Stimulated activated CD8-positive, alpha-beta memory T cell treated with anti-CD3 and anti-CD28 coated beads, Interleukin-4, amount 100 ng/mL, for 48 hours (primary cell): ENCODE results near the gene BCAS2.

Experiments
- DNase-seq: peaks from one replicate; pipeline ENCODE4 v3.0.0-alpha.2; 2020

The BCAS2 gene

DNA sequence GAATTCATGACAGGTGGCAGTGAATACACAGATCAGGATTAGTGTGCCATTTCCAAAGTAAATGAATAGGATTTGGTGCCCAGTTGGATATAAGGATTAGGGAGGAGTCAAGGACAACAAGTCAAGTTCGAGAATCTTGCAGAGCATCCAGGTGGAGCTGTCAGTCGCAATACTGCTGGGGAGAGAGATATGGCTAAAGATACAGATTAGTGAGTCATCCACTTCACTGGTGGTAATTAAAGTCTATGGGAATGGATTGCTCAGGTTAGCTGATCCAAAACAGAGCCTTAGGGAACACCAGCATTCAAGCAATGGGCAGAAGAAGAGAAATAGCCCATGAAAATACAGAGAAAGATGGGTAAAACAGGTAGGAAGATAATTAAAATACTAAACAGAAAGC is 26.8 kb downstream of the BCAS2 start:
- no peak for DNase-seq

DNA sequence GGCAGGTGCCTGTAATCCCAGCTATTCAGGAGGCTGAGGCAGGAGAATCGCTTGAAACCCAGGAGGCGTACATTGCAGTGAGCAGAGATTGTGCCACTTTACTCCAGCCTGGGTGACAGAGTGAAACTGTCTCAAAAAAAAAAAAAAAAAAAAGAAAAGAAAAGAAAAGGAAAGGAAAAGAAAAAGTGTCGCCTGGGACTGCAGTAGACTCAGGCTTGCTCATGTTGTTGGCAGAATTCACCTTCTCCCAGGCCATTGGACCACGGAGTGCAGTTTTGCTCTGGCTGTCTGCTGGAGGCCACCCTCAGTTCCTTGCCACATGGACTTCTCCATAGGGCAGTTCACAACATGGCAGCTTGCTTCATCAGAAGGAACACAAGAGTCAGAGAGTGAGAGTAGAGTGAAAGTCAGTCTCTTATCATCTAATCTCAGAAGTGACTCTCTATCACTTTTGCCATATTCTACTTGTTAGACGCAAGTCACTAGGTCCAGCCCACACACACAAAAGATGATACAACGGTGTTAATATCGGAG is 29.2 kb downstream of the BCAS2 start:
- no peak for DNase-seq

DNA sequence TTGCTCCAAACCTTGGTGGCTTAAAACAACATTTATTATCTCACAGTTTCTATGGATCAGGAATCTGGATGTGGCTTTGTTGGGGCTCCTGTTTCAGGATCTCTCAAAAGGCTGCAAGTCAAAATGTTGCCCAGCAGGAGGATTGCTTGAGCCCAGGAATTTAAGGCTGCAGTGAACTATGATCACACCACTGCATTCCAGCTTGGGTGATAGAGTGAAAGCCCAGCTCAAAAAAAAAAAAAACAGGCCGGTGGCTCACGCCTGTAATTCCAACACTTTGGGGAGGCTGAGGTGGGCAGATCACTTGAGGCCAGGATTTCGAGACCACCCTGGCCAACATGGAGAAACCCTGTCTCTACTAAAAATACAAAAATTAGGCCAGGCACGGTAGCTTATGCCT is 30.0 kb downstream of the BCAS2 start:
- no peak for DNase-seq

DNA sequence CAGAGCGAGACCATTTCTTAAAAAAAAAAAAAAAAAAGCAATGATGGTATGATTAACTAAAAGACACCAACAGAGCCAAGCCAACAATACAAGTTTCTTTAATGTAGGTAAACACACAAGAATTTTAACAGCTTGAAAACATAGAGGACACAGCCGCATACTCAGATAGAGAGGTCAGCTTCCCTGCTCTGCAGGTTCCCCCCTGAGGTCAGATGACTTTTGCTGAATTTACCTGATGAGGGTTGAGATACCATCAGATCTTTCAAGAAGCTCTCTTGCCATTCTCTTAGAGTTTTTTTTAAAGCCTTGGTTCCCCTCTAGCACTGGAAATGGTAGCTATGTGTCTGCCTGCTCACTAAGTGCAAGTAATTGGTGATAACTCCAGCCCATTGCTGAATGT is 31.1 kb downstream of the BCAS2 start:
- no peak for DNase-seq

DNA sequence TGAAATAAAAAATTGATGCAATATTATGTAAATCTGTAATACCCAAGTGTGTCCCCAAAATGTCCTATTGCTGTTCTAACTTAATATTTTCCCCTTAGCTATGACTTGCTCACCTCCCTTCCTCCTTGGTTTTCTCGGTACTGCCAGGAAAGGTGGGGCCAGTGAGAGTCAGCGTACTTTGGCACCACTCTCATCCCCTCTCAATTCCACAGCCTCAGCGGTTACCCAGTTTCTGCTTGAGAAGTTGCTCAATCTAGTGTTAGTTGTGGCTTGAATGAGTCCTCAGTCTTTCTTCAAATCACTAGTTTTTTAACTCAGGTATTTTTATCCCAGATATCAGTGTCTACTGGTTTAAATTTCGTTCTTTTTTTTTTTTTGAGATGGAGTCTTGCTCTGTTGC is 32.3 kb downstream of the BCAS2 start:
- DNase-seq: no peak

DNA sequence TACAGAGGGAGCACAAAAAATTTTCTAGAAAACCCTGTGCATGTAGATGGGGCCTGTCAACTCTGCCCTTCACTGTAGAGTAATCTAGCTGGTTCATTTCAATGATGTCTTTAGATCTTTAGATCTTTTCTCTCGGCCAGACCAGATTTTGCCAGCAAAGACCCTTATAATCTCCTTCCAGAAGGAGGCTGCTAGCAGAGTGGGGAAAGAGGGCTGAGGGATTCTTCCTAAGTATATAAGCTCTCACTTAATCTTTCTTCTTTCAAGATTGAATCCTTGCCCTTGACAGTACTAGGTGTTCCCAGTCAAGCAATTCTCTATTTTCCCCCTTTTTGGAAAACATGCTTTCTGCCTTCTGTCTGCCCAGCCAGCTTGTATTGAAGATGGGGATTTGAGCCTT is 34.3 kb downstream of the BCAS2 start:
- no peak for DNase-seq

DNA sequence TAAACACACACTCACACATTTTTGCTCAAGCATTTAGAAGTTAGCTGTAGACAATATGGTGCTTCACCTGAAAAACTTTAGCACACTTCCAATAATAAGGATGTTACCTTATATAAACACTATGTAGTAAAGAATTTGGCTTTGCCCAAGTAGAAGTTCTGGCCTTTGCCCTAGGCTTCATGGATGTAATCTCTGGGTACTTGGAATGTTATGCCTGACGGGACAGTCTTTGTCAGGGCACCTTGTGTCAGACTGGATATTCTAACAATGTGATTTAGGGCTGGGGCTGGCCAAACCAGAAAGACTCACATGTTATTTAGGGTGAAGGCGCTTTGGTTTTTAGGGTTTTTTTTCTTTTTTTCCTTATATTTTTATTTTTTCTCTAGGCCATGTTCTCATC is 35.6 kb downstream of the BCAS2 start:
- DNase-seq: no peak

DNA sequence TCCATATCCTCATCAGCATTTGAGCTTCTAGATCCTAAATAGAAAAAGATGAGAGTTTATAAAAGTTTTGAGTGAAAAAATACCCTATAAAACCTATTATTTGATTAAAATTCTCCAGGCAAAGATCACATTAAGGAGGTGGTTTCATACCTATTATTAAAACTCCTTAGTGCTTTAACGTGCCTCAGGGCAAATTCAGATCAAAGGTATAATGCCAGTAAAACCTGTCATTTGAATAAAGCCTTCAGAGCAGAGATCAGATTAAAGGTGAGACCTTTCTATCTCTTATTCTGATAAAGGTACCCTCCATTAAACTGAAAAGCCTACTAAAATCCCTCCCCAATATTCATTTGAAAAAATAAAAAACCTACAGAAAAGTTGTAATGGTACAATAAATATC is 36.1 kb downstream of the BCAS2 start:
- DNase-seq: no peak

DNA sequence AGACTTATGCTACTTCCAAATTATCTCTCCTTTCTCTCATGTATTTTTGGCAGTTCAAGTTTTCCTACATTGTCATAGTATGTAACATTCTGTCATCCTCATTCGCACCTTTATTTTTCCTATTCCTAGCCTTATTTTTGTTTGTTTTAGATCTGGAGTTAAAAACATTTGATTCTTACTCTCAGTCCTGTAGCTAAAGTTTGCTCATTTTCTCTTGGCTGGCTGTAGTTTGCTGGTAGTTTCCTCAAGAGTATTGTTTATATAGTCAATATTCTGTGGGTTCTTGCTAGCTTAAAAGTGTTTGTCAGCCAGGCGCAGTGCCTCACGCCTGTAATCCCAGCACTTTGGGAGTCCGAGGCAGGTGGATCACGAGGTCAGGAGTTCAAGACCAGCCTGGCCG is 40.6 kb downstream of the BCAS2 start:
- no peak for DNase-seq

DNA sequence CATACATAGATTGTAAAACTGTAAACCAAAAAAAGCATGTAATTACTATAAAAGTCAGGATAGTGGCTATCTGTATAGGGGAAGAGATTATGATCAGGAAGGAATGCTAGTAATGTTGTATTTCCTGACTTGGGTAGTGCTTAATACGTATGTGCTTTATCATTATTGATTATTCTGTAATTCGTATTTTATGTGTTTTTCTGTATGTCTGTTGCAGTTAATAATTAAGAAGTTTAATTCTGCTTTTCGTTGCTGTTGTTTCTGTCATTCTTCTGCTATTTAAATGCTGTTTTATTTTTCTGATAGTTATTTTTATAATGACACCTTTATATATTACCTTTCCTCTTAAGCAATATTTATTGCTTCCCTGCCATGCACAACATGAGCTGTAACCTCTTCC is 41.1 kb downstream of the BCAS2 start:
- DNase-seq: no peak

DNA sequence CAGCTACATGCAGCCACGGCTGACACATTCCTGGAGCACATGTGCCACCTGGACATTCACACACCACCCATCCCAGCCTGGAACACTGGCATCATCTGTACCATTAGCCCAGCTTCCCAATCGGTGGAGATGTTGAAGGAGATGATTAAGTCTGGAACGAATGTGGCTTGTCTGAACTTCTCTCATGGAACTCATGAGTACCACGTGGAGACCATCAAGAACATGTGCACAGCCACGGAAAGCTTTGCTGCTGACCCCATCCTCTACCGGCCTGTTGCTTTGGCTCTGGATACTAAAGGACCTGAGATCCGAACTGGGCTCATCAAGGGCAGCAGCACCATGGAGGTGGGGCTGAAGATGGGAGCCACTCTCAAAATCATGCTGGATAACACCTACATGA is 45.4 kb downstream of the BCAS2 start:
- no peak for DNase-seq

DNA sequence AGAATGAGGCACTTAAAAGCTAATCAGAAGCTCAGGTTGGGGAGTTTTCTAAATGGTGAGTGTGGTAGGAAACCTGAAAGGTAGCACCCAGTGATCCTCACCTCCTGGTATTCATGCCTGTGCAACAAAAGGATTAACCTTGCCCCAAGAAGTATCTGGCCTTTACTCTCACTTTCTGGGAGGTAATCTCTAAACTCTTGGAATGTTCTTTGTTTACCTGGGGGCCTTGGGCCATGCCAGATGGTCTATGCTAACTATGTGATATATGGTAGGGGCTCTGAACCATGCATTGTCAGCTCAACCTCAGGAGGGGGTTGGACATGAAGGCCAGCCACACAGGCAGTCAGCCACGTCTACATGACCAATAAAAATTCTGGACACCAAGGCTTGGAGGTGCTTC is 46.0 kb downstream of the BCAS2 start:
- no peak for DNase-seq

DNA sequence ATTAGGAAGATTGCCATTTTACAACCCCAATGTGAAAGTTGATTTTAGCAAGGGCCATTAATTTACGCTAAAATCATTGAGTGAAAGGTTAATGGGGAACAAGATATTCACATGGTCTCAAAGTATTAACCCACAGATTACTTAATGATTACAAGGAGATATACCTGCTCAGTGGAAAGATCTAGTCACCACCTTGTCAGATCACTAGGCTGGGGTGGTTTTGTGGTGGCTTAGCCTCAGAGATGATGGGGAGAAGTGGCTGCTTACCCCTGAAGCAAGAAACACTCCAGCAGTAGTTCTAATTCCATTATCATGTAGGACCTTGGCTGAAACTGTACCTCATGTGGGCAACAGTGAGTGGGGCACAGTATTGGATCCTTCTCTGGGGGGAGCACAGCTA is 50.3 kb downstream of the BCAS2 start:
- no peak for DNase-seq

DNA sequence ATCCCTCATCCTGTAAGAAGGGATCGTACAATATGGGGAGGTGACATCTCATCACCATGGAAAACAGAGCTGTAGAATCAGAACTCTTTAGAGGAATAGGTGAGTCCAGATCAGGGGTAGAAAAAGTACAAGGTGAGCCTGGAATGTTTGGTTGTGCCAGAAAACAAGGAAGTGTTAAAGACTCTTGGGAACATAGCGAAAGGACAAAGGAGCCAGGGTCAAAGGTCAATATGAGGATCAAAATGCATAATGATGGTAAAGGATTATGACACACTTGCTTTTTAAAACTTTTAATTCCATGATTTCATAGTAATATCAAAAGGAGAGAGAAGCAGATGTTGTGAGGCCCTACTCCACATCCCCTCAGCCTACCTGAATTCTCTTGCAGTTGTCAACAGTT is 51.2 kb downstream of the BCAS2 start:
- DNase-seq: no peak

DNA sequence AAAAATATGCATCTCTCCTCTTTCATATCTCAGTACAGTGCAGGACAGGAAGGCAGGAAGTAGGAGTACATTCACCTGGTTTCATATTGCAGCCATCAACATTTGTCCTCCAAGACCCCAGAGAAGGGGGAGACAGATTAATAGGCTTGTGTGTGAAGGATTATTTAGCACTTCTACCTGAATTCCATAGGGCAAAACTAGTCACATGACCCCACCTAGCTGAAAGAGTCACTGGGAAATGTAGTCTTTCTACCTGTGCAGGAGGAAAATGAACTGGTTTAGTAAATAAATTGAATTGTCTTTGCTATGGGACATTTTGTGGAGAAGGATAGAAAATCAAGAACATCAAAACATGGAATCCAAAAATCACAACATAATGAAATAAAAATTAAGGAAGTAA is 56.5 kb downstream of the BCAS2 start:
- DNase-seq: no peak

DNA sequence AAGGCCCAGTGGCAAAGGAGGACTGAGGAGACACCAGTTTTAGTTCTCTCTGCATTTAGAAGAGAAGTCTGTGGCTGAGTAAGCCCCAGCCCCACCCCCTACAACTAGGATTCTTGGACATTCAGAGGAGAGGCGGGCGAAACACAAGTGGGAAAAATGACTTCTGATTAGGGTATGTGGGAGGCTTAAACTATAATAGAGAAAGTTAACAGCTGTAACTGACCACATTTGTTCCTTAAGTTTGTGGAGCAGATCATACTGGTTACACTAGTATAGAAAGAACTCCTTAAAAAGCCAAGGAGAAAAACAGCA is 59.2 kb downstream of the BCAS2 start:
- no peak for DNase-seq

DNA sequence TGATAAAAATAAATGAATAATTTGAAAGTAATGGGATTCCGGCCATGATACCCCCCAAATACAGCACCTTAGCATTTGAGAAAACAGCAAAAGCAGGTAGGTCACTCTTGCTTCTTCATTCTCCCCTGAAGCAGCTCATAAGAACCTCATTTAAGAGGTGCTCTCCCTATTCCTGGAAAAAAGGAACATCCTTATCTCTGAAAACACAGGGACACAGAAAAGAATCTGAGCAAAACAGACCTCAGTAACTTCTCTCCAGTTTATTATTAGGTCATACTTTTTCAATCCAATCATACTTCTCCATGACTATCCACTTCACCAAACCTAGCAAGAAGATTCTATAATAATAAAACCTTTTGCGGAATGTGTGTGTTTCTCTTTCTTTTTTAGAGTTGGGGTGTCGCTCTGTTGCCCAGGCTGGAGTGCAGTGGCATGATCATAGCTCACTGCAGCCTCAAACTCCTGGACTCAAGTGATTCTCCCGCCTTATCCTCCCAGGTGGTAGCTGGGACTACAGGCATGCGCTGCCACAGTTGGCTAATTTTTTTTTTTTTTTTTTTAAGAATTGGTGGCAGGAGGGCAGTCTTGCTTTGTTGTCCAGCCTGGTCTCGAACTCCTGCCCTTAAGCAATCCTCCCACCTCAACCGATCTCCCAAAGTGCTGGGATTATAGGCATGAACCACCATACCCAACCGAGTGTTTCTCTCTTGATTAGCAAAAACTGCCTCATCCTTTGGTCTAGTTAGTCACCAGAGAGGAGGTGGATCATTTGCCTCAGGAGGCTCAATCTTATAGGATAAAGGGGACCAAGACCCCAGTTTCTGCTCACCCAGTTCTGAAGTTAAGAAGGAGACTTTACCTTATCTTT is 59.8 kb downstream of the BCAS2 start:
- no peak for DNase-seq
